PC-9 (cell line): Measurements from ENCODE around the gene KRTAP9-2.
"Not testable (repeated sequence)": the region's sequence is repeated elsewhere in the genome, so short reads cannot be mapped to it uniquely, and the experiment has no call there.

Source experiments
- CTCF ChIP-seq: fragments of 200-600 bp; sonication (generic); conservative IDR thresholded peaks from 2 replicates; pipeline ENCODE4 v1.6.1; 2017; ENCODE audit warnings: mixed run types, antibody characterized with exemption, mild to moderate bottlenecking, moderate library complexity
- EZH2 ChIP-seq: fragments of 200-600 bp; sonication (generic); IDR thresholded peaks from 2 replicates; pipeline ENCODE4 v1.8.0; 2017; ENCODE audit warnings: antibody characterized with exemption, low read depth

GRCh38 chr17:41226598-41227095, at the start of gene KRTAP9-2:
- TF ChIP-seq CTCF, EZH2: not testable (repeated sequence)
